A549 (cell line): ENCODE data around the gene IRX4. TPM values are rescaled to one million over a fixed set of nuclear protein-coding genes. Genes with fewer than 3 reads are reported as not detected.

ENCODE experiments used
- ATAC-seq, 2 experiments: fragments of 200-7000 bp in 1 of 2; fragments of >200 bp in 1 of 2; cut with Nextera tagmentation in 1 of 2; cut with Tn5 transposase in 1 of 2; 3 replicates each; pipeline versions ENCODE4 v1.8.0 to v1.9.1; 2018 to 2020; ENCODE audit warnings: mild to moderate bottlenecking in 1 of 2, moderate library complexity in 1 of 2
- CTCF ChIA-PET: fragments of 300-600 bp; sonication (Branson Sonifier 250); formaldehyde crosslinking; extraction: SDS; loops from one replicate; lab custom pipeline; 2021; ENCODE audit warnings: antibody characterized with exemption, inconsistent platforms; lab: Yijun Ruan, JAX
- POLR2A ChIA-PET: fragments of 350-600 bp; formaldehyde crosslinking; extraction: SDS; loops from one replicate; lab custom pipeline; 2021; ENCODE audit warnings: antibody characterized with exemption, inconsistent platforms; lab: Yijun Ruan, JAX
- DNase-seq, 2 experiments: peaks; one replicate each; pipeline versions ENCODE4 v3.0.0 to v3.0.0-alpha.2; 2011 to 2016; ENCODE audit warnings: low read depth in 1 of 2, low spot score in 1 of 2
- FAIRE-seq: peaks from 2 replicates; lab custom pipeline; 2011; peaks lifted over from hg19 to GRCh38; lab: Jason Lieb, UNC
- H3K27ac ChIP-seq, 2 experiments: fragments of >200 bp; sonication (Bioruptor Twin); formaldehyde crosslinking; 3 replicates each; pipeline ENCODE4 v1.5.1; 2016 to 2017
- H3K4me1 ChIP-seq: fragments of >200 bp; sonication (Bioruptor Twin); formaldehyde crosslinking; 3 replicates; pipeline ENCODE4 v1.6.1; 2016
- H3K4me2 ChIP-seq: fragments of >200 bp; sonication (Bioruptor Twin); formaldehyde crosslinking; 3 replicates; pipeline ENCODE4 v1.6.1; 2016
- H3K4me3 ChIP-seq: fragments of >200 bp; sonication (Bioruptor Twin); formaldehyde crosslinking; 3 replicates; pipeline ENCODE4 v1.5.1; 2016
- H3K9me3 ChIP-seq: fragments of >200 bp; sonication (Bioruptor Twin); formaldehyde crosslinking; 3 replicates; pipeline ENCODE4 v1.6.1; 2016
- CBX2 ChIP-seq: fragments of 200-600 bp; sonication (generic); IDR thresholded peaks from 2 replicates; pipeline ENCODE4 v1.6.1; 2016; ENCODE audit warnings: low read depth, mild to moderate bottlenecking, borderline replicate concordance
- CBX8 ChIP-seq: fragments of 200-600 bp; sonication (generic); IDR thresholded peaks from 2 replicates; pipeline ENCODE4 v1.6.1; 2016
- CEBPB ChIP-seq, 2 experiments: fragments of >200 bp in 1 of 2; sonication (Bioruptor Twin) in 1 of 2; formaldehyde crosslinking in 1 of 2; IDR thresholded peaks; 2 replicates each; pipeline ENCODE4 v1.6.1; 2012 to 2016
- CHD2 ChIP-seq: fragments of 150-350 bp; IDR thresholded peaks from 2 replicates; pipeline ENCODE4 v1.6.1; 2014; ENCODE audit warnings: low read length; ENCODE audit not compliant: partially characterized antibody
- EHF ChIP-seq: fragments of 250-450 bp; sonication (Bioruptor Pico); IDR thresholded peaks from 2 replicates; pipeline ENCODE4 v1.5.0; 2020; ENCODE audit warnings: mild to moderate bottlenecking
- GATA3 ChIP-seq: IDR thresholded peaks from 2 replicates; pipeline ENCODE4 v1.6.1; 2012; ENCODE audit warnings: borderline replicate concordance
- HEYL ChIP-seq: fragments of 250-450 bp; sonication (Bioruptor Pico); IDR thresholded peaks from 2 replicates; pipeline ENCODE4 v1.8.0; 2021; ENCODE audit warnings: mild to moderate bottlenecking, moderate library complexity
- HOXB13 ChIP-seq: fragments of 250-450 bp; sonication (Bioruptor Pico); IDR thresholded peaks from 2 replicates; pipeline ENCODE4 v1.5.0; 2020; ENCODE audit warnings: low read depth, mild to moderate bottlenecking, moderate library complexity
- HOXB5 ChIP-seq: fragments of 250-450 bp; sonication (Bioruptor Pico); IDR thresholded peaks from 2 replicates; pipeline ENCODE4 v1.5.0; 2020; ENCODE audit warnings: mild to moderate bottlenecking, moderate library complexity
- MAFK ChIP-seq: fragments of 450-650 bp; IDR thresholded peaks from 2 replicates; pipeline ENCODE4 v1.6.1; 2014; ENCODE audit not compliant: partially characterized antibody
- NR3C1 ChIP-seq: fragments of >200 bp; sonication (Bioruptor Twin); formaldehyde crosslinking; IDR thresholded peaks from 3 replicates; pipeline ENCODE4 v1.6.1; 2017
- PHF8 ChIP-seq: fragments of 200-600 bp; sonication (generic); IDR thresholded peaks from 2 replicates; pipeline ENCODE4 v1.6.1; 2016; ENCODE audit warnings: low read depth, mild to moderate bottlenecking, antibody characterized with exemption, moderate library complexity, borderline replicate concordance
- POLR2A ChIP-seq: IDR thresholded peaks from 2 replicates; pipeline ENCODE4 v1.6.1; 2012; ENCODE audit warnings: mild to moderate bottlenecking, low read length
- RAD21 ChIP-seq, 2 experiments: fragments of >200 bp in 1 of 2; sonication (Bioruptor Twin) in 1 of 2; formaldehyde crosslinking in 1 of 2; IDR thresholded peaks in 1 of 2; conservative IDR thresholded peaks in 1 of 2; 2 replicates in 1 of 2; 3 replicates in 1 of 2; pipeline ENCODE4 v1.6.1; 2012 to 2018; ENCODE audit warnings: inconsistent platforms in 1 of 2
- RFX5 ChIP-seq: fragments of 450-650 bp; IDR thresholded peaks from 2 replicates; pipeline ENCODE4 v1.7.1; 2014; ENCODE audit warnings: antibody characterized with exemption, mild to moderate bottlenecking, moderate library complexity
- SREBF2 ChIP-seq: fragments of 450-650 bp; IDR thresholded peaks from 2 replicates; pipeline ENCODE4 v1.6.1; 2014; ENCODE audit warnings: mild to moderate bottlenecking, moderate library complexity
- TFCP2L1 ChIP-seq: fragments of 250-450 bp; sonication (Bioruptor Pico); IDR thresholded peaks from 2 replicates; pipeline ENCODE4 v1.5.0; 2021; ENCODE audit warnings: mild to moderate bottlenecking
- TP53 ChIP-seq: fragments of 250-450 bp; sonication (Bioruptor Pico); IDR thresholded peaks from 2 replicates; pipeline ENCODE4 v1.5.0; 2021; ENCODE audit warnings: mild to moderate bottlenecking, moderate library complexity
- ZC3H11A ChIP-seq: fragments of 450-650 bp; IDR thresholded peaks from 2 replicates; pipeline ENCODE4 v1.6.1; 2014; ENCODE audit warnings: antibody characterized with exemption, mild to moderate bottlenecking
- ZNF302 ChIP-seq: fragments of 250-450 bp; sonication (Bioruptor Pico); IDR thresholded peaks from 2 replicates; pipeline ENCODE4 v1.9.0; 2021; ENCODE audit warnings: inconsistent platforms, mild to moderate bottlenecking, moderate library complexity
- ZSCAN20 ChIP-seq: fragments of 250-450 bp; sonication (Bioruptor Pico); IDR thresholded peaks from 2 replicates; pipeline ENCODE4 v1.8.0; 2022; ENCODE audit warnings: mild to moderate bottlenecking, moderate library complexity
- WGBS: methylation state at CpG from one replicate; pipeline ENCODE4 v1.1.6; 2017; ENCODE audit errors: missing lambda C conversion rate; 5-methylcytosine and 5-hydroxymethylcytosine counted together
- polyA plus RNA-seq, 4 experiments: library from polyadenylated mRNA; depleted of rRNA in 3 of 4; stranded (reverse); fragments of >200 nt; fragmentation: RNase III in 1 of 4; extraction: RNeasy Plus Mini Kit Qiagen cat#74134 plus additional on column Dnase treatment in 1 of 4; gene quantifications; 2 replicates in 3 of 4; 3 replicates in 1 of 4; pipeline ENCODE4 v1.2.3, GENCODE V29; 2011 to 2017
- TF ChIP-seq, protein P1 (sequence below): IDR thresholded peaks from 2 replicates; pipeline ENCODE4 v1.6.1; 2012; ENCODE audit warnings: low read depth, borderline replicate concordance
- TF ChIP-seq, protein P2 (sequence below): fragments of >200 bp; sonication (Bioruptor Twin); formaldehyde crosslinking; IDR thresholded peaks from 3 replicates; pipeline ENCODE4 v1.5.1; 2016
- TF ChIP-seq, protein P3 (sequence below): fragments of 450-650 bp; IDR thresholded peaks from 2 replicates; pipeline ENCODE4 v1.6.1; 2014; ENCODE audit warnings: antibody characterized with exemption
- TF ChIP-seq, protein P4 (sequence below): IDR thresholded peaks from 2 replicates; pipeline ENCODE4 v1.6.1; 2012
- TF ChIP-seq, protein P5 (sequence below): fragments of 200-600 bp; sonication (generic); IDR thresholded peaks from 2 replicates; pipeline ENCODE4 v1.6.1; 2016; ENCODE audit warnings: antibody characterized with exemption, mild to moderate bottlenecking, moderate library complexity

IRX4 gene
- polyA plus RNA-seq, 2 of the 4 experiments (the other 2 are of a cell fraction): 0.04 to 0.06 TPM

DNA sequence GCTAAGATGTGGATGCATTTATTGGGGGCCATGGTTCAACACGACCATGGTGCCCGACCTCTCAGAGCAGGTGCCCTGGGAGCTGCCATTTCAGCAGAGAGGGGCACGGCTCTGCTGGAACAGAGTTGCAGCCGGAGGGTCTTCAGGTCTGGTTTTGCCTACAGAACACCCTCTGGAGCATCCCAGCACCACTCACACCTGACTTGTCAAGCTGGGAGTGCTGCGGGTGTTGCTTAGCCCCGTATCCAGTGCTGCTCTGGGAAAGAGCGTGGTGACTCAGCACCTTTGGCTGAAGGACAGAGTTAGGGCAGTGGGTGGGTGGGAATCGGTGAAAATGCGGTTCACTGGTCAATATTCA is 36.5 kb upstream of the IRX4 start:
- WGBS: 60% methylated on average over 7 of the region's 9 CpGs
- FAIRE-seq: no peak
- DNase-seq: no peak
- ChIA-PET POLR2A (no interaction called here), CTCF (no interaction called here)
- Histone ChIP-seq H3K9me3 (no peaks in the 10 kb centered on the region), H3K4me2 (no peak overlapping the region), H3K4me3 (no peak overlapping the region), H3K4me1 (no peaks in the 10 kb centered on the region), H3K27ac (no peak overlapping the region)
- ATAC-seq: no peak
- TF ChIP-seq HEYL (CRISPR knock-in tag) (no peak), CEBPB (IDR thresholded peaks at IDR 0.05) (no peak), RAD21 (conservative IDR thresholded peaks at IDR 0.05 in 1 of 2, IDR thresholded peaks at IDR 0.05 in 1 of 2) (no peak), NR3C1 (no peak), ZC3H11A (no peak)
- TF ChIP-seq, protein P1, sequence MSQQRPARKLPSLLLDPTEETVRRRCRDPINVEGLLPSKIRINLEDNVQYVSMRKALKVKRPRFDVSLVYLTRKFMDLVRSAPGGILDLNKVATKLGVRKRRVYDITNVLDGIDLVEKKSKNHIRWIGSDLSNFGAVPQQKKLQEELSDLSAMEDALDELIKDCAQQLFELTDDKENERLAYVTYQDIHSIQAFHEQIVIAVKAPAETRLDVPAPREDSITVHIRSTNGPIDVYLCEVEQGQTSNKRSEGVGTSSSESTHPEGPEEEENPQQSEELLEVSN: no peak

DNA sequence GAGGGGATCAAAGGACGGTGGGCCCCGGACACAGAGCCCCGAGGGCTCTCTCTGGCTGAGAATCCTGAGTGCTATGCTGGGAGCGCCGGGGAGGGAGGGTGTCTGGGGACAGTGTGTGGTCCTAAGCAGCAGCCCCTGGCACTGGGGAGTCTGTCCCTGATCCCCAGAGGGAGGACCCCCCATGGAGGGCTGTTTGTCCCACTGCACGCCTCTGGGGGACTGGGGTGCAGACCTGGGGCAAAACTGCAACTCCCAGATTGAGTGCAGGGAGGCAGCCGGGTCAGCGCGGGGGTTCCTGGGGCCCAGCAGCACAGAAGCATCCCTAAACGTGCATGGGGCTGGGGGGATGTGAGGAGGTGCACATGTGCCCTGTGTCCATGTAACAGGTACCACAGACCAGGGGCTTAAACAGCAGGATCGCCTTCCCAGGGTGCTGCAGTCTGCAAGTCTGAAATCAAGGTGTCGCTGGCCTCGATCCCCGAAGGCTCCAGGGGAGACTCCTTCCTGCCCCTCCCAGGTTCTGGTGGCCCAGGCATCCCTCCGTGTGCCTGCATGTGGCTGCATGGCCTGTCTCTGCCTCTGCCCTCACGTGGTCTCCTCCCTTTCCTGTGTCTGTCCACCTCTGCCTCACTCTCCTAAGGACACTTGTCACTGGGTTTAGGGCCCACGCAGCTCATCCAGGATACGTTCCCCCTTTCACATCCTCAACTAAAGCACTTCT is 35.9 kb upstream of the IRX4 start:
- DNase-seq (no peak), ATAC-seq (no peak), FAIRE-seq (no peak)
- Histone ChIP-seq H3K27ac (no peak overlapping the region), H3K4me2 (no peak overlapping the region), H3K4me3 (no peak overlapping the region), H3K9me3 (no peaks in the 10 kb centered on the region), H3K4me1 (no peaks in the 10 kb centered on the region)
- TF ChIP-seq CBX8 (no peak), TFCP2L1 (CRISPR knock-in tag) (no peak), CBX2 (no peak), SREBF2 (no peak), NR3C1 (no peak), ZSCAN20 (CRISPR knock-in tag) (no peak), GATA3 (no peak)
- TF ChIP-seq, protein P2, sequence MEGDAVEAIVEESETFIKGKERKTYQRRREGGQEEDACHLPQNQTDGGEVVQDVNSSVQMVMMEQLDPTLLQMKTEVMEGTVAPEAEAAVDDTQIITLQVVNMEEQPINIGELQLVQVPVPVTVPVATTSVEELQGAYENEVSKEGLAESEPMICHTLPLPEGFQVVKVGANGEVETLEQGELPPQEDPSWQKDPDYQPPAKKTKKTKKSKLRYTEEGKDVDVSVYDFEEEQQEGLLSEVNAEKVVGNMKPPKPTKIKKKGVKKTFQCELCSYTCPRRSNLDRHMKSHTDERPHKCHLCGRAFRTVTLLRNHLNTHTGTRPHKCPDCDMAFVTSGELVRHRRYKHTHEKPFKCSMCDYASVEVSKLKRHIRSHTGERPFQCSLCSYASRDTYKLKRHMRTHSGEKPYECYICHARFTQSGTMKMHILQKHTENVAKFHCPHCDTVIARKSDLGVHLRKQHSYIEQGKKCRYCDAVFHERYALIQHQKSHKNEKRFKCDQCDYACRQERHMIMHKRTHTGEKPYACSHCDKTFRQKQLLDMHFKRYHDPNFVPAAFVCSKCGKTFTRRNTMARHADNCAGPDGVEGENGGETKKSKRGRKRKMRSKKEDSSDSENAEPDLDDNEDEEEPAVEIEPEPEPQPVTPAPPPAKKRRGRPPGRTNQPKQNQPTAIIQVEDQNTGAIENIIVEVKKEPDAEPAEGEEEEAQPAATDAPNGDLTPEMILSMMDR: no peak
- TF ChIP-seq, protein P3, sequence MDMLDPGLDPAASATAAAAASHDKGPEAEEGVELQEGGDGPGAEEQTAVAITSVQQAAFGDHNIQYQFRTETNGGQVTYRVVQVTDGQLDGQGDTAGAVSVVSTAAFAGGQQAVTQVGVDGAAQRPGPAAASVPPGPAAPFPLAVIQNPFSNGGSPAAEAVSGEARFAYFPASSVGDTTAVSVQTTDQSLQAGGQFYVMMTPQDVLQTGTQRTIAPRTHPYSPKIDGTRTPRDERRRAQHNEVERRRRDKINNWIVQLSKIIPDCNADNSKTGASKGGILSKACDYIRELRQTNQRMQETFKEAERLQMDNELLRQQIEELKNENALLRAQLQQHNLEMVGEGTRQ: no peak
- TF ChIP-seq, protein P4, sequence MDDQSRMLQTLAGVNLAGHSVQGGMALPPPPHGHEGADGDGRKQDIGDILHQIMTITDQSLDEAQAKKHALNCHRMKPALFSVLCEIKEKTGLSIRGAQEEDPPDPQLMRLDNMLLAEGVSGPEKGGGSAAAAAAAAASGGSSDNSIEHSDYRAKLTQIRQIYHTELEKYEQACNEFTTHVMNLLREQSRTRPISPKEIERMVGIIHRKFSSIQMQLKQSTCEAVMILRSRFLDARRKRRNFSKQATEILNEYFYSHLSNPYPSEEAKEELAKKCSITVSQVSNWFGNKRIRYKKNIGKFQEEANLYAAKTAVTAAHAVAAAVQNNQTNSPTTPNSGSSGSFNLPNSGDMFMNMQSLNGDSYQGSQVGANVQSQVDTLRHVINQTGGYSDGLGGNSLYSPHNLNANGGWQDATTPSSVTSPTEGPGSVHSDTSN: no peak
- TF ChIP-seq, protein P1: no peak
- CTCF ChIA-PET: no interaction called here
- 57% methylated on average over 16 of the region's 18 CpGs for WGBS
- POLR2A ChIA-PET: no interaction called here

DNA sequence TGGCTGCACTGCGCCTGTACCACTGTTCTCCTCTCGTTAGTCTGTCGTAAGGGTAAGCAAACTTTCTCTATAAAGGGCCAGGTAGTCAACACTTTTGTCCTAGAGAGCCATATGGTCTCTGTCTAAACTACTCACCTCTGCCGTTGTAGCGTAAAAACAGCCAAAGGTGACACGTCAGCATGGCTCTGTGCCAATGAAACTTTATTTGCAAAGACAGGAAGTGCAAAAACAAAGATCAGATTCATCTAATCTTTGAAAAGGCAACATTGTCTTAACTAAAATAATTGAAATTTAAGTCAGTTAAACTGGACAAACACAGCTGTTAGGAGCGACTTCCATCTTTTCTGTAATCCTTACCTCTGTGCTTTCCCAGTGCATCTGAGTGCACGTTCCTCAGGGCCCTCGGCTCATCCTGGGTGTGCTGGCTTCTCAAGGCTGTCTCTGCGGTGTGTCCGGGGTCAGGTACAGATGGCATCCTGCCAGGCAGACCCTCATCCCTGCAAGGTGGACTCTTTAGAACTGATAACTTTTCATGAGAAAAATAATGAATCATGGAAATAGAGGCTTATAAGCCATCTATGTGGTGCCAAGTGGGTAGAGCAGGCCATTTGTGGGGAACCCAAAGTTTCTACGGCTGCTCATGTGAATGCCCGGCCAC is 35.2 kb upstream of the IRX4 start:
- ChIA-PET CTCF (no interaction called here), POLR2A (no interaction called here)
- no peak overlapping the region for H3K4me3 ChIP-seq
- WGBS: 54% methylated on average over 13 of the region's 13 CpGs
- no peak overlapping the region for H3K27ac ChIP-seq
- no peaks in the 10 kb centered on the region for H3K9me3 ChIP-seq
- no peak overlapping the region for H3K4me2 ChIP-seq
- no peak for FAIRE-seq
- no peak for ATAC-seq
- no peak for DNase-seq
- no peaks in the 10 kb centered on the region for H3K4me1 ChIP-seq
- TF ChIP-seq, protein P5, sequence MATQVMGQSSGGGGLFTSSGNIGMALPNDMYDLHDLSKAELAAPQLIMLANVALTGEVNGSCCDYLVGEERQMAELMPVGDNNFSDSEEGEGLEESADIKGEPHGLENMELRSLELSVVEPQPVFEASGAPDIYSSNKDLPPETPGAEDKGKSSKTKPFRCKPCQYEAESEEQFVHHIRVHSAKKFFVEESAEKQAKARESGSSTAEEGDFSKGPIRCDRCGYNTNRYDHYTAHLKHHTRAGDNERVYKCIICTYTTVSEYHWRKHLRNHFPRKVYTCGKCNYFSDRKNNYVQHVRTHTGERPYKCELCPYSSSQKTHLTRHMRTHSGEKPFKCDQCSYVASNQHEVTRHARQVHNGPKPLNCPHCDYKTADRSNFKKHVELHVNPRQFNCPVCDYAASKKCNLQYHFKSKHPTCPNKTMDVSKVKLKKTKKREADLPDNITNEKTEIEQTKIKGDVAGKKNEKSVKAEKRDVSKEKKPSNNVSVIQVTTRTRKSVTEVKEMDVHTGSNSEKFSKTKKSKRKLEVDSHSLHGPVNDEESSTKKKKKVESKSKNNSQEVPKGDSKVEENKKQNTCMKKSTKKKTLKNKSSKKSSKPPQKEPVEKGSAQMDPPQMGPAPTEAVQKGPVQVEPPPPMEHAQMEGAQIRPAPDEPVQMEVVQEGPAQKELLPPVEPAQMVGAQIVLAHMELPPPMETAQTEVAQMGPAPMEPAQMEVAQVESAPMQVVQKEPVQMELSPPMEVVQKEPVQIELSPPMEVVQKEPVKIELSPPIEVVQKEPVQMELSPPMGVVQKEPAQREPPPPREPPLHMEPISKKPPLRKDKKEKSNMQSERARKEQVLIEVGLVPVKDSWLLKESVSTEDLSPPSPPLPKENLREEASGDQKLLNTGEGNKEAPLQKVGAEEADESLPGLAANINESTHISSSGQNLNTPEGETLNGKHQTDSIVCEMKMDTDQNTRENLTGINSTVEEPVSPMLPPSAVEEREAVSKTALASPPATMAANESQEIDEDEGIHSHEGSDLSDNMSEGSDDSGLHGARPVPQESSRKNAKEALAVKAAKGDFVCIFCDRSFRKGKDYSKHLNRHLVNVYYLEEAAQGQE: no peak
- no peak for TF ChIP-seq EHF (CRISPR knock-in tag)
- TF ChIP-seq MAFK: no peak
- TF ChIP-seq HOXB13 (CRISPR knock-in tag): no peak
- no peak for TF ChIP-seq PHF8
- no peak for TF ChIP-seq CHD2
- TF ChIP-seq RFX5: no peak
- no peak for TF ChIP-seq SREBF2
- TF ChIP-seq TP53: no peak
- no peak for TF ChIP-seq ZNF302
- no peak for TF ChIP-seq POLR2A
- TF ChIP-seq HOXB5 (CRISPR knock-in tag): no peak
